Suppressor macrophage (primary cell): ENCODE results near the gene SLC10A7.

Source experiments
- DNase-seq, 4 experiments: peaks; one replicate each; pipeline ENCODE4 v3.0.0-alpha.2; 2020 to 2022
- total RNA-seq, 17 experiments: gene quantifications; one replicate each; lab custom pipeline; 2026; ENCODE audit warnings: mixed read lengths in 6 of 17, inconsistent platforms in 3 of 17; lab: John Stamatoyannopoulos, UW

SLC10A7 gene
- total RNA-seq, result 6.3 to 25.1 (median 14.4) reads per million in 17 experiments

- peak; percentile 74 to 86 (median 82) for DNase-seq
Observed at GRCh38 chr4:146521541-146522097, at the start of gene SLC10A7. Gene SLC10A7 (minus strand): TSS chr4:146521940. CDS start chr4:146521717, 223 bp downstream.

- no peak for DNase-seq
Observed at GRCh38 chr4:146567396-146567795, 45.7 kb upstream of the SLC10A7 start.

- DNase-seq, result no peak
Observed at GRCh38 chr4:146564492-146564891, 42.8 kb upstream of the SLC10A7 start.

GRCh38 chr4:146550161-146550560 is 28.4 kb upstream of the SLC10A7 start:
- DNase-seq, result peak; percentile 37 to 70 (median 65)

- no peak for DNase-seq
Observed at GRCh38 chr4:146548443-146548842, 26.7 kb upstream of the SLC10A7 start.

GRCh38 chr4:146545102-146545501 is 23.4 kb upstream of the SLC10A7 start:
- peak; percentile 14 to 33 (median 21) for DNase-seq

- DNase-seq, result no peak
Observed at GRCh38 chr4:146534178-146534577, 12.4 kb upstream of the SLC10A7 start.

GRCh38 chr4:146525754-146526153 is 4.0 kb upstream of the SLC10A7 start:
- peak in 2 of 4 experiments; percentile 4 for DNase-seq

GRCh38 chr4:146524663-146525062 is 2.9 kb upstream of the SLC10A7 start:
- DNase-seq, result no peak

- peak in 2 of 4 experiments; percentile 10 to 30 for DNase-seq
Observed at GRCh38 chr4:146522869-146523205, 1.1 kb upstream of the SLC10A7 start.

GRCh38 chr4:146522098-146522868 is 543 bp upstream of the SLC10A7 start:
- DNase-seq, result peak; percentile 91 to 95 (median 94)

GRCh38 chr4:146520896-146521540 is 722 bp downstream of the SLC10A7 start:
- DNase-seq, result peak; percentile 44 to 64 (median 52)

GRCh38 chr4:146514651-146515357 is 6.9 kb downstream of the SLC10A7 start:
- DNase-seq, result no peak

- no peak for DNase-seq
Observed at GRCh38 chr4:146513548-146513947, 8.2 kb downstream of the SLC10A7 start.

- DNase-seq, result peak; percentile 27 to 67 (median 48)
Observed at GRCh38 chr4:146511381-146511780, 10.4 kb downstream of the SLC10A7 start.

GRCh38 chr4:146510942-146511341 is 10.8 kb downstream of the SLC10A7 start:
- peak in 2 of 4 experiments; percentile 3 to 4 for DNase-seq

GRCh38 chr4:146508229-146508939 is 13.4 kb downstream of the SLC10A7 start:
- no peak for DNase-seq

- no peak for DNase-seq
Observed at GRCh38 chr4:146507632-146508031, 14.1 kb downstream of the SLC10A7 start.

GRCh38 chr4:146506272-146506671 is 15.5 kb downstream of the SLC10A7 start:
- peak in 1 of 4 experiments; percentile 5 for DNase-seq

GRCh38 chr4:146500216-146500615 is 21.5 kb downstream of the SLC10A7 start:
- no peak for DNase-seq

- DNase-seq, result no peak
Observed at GRCh38 chr4:146498291-146498690, 23.4 kb downstream of the SLC10A7 start.

- DNase-seq, result no peak
Observed at GRCh38 chr4:146495269-146495668, 26.5 kb downstream of the SLC10A7 start.
